Measurements from ENCODE around the gene CPO.

CPO gene

GRCh38 chr2:206990360-206990759 is 51.0 kb downstream of the CPO start:
- H3K27ac ChIP-seq, result no peak overlapping the region
- H3K27me3 ChIP-seq (ENCODE audit: insufficient read depth, low read depth, severe bottlenecking), result no peaks in the 10 kb centered on the region
- DNase-seq, result no peak
- no peaks in the 10 kb centered on the region for H3K9me3 ChIP-seq (ENCODE audit: severe bottlenecking)
- H3K4me3 ChIP-seq (ENCODE audit: low read depth, low read length), result no peak overlapping the region
- H3K36me3 ChIP-seq, result no peaks in the 10 kb centered on the region
- TF ChIP-seq, protein P1, sequence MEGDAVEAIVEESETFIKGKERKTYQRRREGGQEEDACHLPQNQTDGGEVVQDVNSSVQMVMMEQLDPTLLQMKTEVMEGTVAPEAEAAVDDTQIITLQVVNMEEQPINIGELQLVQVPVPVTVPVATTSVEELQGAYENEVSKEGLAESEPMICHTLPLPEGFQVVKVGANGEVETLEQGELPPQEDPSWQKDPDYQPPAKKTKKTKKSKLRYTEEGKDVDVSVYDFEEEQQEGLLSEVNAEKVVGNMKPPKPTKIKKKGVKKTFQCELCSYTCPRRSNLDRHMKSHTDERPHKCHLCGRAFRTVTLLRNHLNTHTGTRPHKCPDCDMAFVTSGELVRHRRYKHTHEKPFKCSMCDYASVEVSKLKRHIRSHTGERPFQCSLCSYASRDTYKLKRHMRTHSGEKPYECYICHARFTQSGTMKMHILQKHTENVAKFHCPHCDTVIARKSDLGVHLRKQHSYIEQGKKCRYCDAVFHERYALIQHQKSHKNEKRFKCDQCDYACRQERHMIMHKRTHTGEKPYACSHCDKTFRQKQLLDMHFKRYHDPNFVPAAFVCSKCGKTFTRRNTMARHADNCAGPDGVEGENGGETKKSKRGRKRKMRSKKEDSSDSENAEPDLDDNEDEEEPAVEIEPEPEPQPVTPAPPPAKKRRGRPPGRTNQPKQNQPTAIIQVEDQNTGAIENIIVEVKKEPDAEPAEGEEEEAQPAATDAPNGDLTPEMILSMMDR (IDR thresholded peaks at IDR 0.05; ENCODE audit: low read depth, low read length), result no peak

DNA sequence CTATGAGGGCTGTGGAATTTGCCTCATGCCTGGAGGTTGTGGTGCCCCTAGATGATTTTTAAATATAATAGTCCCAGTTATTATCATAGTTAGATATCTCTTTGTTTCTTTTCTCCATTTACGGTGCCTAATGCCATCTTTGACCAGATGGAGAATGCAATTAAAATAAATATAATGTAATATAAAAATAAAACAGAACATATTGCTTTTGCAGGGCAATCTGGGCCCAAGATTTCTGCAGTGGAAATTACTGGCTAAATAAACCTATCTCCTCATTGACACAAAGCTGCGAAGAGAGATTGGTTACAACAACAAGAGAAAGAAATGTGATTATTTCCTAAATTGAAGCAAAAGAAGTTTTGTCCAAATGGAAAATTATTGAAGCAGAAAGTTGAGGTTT is 51.8 kb downstream of the CPO start:
- H3K27me3 ChIP-seq (ENCODE audit: insufficient read depth, low read depth, severe bottlenecking), result no peaks in the 10 kb centered on the region
- no peaks in the 10 kb centered on the region for H3K9me3 ChIP-seq (ENCODE audit: severe bottlenecking)
- no peak overlapping the region for H3K4me3 ChIP-seq (ENCODE audit: low read depth, low read length)
- TF ChIP-seq, protein P1 (IDR thresholded peaks at IDR 0.05; ENCODE audit: low read depth, low read length), result no peak
- DNase-seq, result no peak
- H3K27ac ChIP-seq, result no peak overlapping the region
- H3K36me3 ChIP-seq, result no peaks in the 10 kb centered on the region

DNA sequence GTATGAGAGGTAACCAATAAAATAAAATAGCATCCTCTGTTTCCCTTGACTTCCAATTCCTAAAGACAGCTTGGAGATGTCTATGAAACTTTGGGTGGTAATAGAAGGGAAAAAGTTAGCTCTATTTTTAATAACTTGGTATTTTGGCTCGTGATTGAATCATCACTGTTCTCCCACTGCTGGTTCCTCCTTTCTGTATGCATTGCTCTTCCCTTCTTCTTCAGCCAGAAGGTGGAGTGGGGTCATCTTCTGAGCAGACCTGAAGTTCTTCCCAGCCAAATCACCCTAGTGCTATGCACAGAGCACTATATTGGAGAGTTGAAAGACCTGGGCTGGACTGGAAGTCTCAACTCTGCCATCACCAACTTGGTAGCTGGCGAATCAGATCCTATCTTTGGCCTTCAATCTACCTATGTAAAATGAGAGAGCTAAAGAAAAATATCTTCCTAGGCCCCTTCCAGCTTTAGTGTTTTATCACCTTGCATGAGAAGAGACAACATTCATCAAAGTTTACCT is 54.1 kb downstream of the CPO start:
- TF ChIP-seq, protein P1 (IDR thresholded peaks at IDR 0.05; ENCODE audit: low read depth, low read length), result no peak
- H3K27me3 ChIP-seq (ENCODE audit: insufficient read depth, low read depth, severe bottlenecking), result no peaks in the 10 kb centered on the region
- H3K27ac ChIP-seq, result no peak overlapping the region
- no peaks in the 10 kb centered on the region for H3K36me3 ChIP-seq
- H3K9me3 ChIP-seq (ENCODE audit: severe bottlenecking), result no peaks in the 10 kb centered on the region
- no peak for DNase-seq
- H3K4me3 ChIP-seq (ENCODE audit: low read depth, low read length), result no peak overlapping the region

DNA sequence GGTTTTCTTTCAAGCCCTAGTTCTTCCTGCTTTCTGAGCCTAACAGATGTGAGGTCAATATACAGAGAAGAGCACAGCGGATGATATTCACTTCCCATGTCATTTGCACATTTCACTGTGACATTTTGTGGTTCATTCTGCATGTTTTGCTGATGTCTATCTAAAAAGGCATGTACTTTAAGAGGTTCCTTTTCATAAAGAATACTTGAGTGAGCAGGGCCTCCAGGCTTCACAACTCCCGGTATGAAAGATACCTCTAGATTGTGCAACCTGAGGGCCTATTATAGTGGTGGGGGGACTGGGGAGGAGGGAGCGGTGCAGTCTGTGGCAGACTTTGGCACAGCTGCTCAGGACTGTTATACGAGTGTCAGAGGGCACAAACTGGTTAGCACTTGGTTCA is 54.6 kb downstream of the CPO start:
- DNase-seq, result no peak
- no peaks in the 10 kb centered on the region for H3K27me3 ChIP-seq (ENCODE audit: insufficient read depth, low read depth, severe bottlenecking)
- no peak overlapping the region for H3K27ac ChIP-seq
- H3K9me3 ChIP-seq (ENCODE audit: severe bottlenecking), result no peaks in the 10 kb centered on the region
- TF ChIP-seq, protein P1 (IDR thresholded peaks at IDR 0.05; ENCODE audit: low read depth, low read length), result no peak
- H3K4me3 ChIP-seq (ENCODE audit: low read depth, low read length), result no peak overlapping the region
- H3K36me3 ChIP-seq, result no peaks in the 10 kb centered on the region

GRCh38 chr2:206996556-206997065 is 57.3 kb downstream of the CPO start:
- DNase-seq, result no peak
- Histone ChIP-seq H3K4me3 (ENCODE audit: low read depth, low read length) (no peak overlapping the region), H3K27ac (no peak overlapping the region), H3K27me3 (ENCODE audit: insufficient read depth, low read depth, severe bottlenecking) (no peaks in the 10 kb centered on the region), H3K36me3 (no peaks in the 10 kb centered on the region), H3K9me3 (ENCODE audit: severe bottlenecking) (peaks cover 3% of the 10 kb centered on the region)
- TF ChIP-seq, protein P1 (IDR thresholded peaks at IDR 0.05; ENCODE audit: low read depth, low read length), result no peak
